ENCODE results near the gene KDM3A.
"Not testable (repeated sequence)": the region's sequence is repeated elsewhere in the genome, so short reads cannot be mapped to it uniquely, and the experiment has no call there.

Gene KDM3A

DNA sequence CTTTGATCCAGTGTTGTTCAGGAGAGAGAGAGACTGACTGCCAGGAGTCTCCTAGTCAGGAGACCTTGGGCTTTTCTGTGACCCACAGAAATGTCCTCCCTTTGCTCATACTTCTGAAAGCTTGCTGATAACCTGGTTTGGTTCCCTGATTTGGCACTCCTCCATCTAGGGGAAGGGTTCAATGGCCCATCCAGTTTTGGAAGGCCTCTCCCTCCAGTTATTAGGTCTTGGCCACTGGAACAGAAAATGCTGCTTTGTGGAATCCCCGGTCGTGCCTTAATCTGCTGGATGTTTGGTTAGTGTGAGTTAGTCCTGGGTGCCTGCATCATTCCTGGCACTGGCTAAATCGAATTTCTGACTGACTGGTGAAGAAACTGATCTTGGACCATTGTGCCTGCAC is 35.7 kb downstream of the KDM3A start:
- DNase-seq (ENCODE audit: low read depth) = no peak

DNA sequence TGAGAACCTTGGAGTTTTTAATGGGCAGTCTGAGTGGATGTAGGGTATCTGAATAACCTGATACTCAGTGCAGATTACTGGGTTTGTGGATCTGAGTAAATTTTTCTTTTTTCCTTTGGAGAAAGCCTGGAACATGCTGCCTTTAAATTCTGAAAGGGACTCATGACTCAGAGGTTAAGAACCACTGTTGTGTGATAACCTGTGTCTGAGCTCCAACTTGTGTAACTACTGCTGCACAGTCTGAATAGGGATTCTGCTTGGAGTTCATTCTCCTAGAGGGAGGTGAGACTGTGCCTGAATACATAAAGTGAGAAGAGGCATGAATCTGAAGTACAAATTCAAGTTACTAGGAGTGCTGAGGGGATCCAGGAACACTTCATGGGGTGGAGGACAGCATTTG is 36.2 kb downstream of the KDM3A start:
- no peak for DNase-seq (ENCODE audit: low read depth)

DNA sequence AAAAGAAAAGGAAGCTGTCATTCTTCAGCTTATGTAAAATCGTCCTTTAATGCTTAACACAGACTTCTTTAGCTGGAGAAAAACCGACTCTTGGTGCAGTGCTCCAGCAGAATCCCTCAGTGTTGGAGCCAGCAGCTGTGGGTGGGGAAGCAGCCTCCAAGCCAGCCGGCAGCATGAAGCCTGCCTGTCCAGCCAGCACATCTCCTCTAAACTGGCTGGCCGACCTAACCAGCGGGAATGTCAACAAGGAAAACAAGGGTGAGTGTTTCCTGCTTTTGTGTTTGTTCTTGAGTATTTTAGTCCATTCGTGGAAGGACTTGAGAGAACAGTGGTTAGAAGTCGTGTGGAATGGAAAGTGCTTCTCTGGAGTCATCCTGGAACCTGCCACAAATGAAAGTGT is 38.9 kb downstream of the KDM3A start:
- no peak for DNase-seq (ENCODE audit: low read depth)

DNA sequence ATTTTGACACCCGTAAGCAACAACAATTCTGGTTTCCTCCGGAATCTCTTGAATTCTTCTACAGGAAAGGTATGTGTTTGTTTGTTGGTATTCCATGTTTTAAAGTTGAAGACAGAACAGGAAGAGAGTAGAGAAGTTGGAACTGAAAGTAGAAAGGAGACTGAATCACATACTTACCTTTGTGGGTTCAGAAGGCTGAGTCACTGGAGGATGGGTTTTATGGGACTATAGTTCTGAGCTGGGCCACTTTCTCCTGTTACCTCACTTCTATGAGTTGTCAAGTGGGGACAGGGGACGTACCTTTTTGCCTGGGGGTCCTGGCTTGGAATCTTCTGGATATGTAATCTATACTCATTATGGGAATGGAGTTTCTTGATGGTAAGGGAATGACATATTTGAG is 40.9 kb downstream of the KDM3A start:
- DNase-seq (ENCODE audit: low read depth) = no peak

DNA sequence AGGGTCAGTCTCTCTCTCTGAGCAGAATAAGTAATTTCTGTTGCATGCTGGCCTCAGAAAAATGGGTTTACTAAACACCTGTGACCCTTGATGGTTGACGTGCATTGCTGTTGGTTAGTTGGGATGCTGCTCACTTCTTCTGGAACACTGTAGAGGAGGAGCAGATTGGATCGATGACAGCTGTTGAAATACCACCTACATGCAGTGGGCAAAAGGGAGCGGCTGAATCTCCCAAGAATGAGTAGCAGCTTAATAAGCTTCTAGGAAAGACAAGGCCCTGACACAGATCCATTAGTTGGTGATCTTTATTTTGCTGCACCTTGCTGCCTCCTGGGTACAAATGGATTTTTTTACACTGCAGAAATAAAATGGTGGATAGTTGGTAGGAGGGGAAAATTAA is 43.2 kb downstream of the KDM3A start:
- DNase-seq (ENCODE audit: low read depth) = no peak

DNA sequence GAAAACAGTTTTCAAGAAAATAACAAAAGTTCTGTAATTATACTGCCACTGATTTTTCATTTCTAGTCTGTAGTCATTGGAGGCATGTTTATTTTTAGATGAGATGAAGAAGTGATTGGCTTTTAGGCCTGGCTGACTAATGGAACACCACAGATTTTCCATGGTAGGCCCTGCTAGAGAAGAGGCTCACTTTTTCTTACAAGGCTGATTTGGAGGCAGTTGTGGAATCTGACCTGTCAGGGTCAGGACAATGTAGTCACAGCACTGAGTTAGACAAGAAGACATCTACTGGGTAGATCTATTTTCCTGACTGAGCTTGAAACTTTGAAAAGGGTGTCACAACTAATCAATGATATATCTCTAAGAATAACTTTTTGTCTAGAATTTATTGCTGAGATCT is 43.9 kb downstream of the KDM3A start:
- no peak for DNase-seq (ENCODE audit: low read depth)

DNA sequence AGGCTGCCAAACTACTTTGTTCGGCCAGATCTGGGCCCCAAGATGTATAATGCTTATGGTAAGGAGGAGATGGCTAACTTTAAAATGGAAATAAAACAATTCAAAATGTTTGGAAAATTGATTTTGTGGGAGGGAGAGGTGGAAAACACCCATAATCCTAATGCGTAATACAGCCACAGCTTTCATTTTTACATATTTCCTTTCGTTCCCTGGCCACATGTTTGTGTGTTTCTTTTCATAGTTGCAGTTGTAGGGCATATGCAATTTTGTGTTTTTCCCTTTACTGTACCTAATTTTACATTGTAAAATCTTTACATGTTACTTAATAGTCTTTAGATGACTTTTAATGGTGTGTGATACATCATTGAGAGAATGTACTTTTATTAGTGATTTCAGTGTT is 44.6 kb downstream of the KDM3A start:
- no peak for DNase-seq (ENCODE audit: low read depth)

DNA sequence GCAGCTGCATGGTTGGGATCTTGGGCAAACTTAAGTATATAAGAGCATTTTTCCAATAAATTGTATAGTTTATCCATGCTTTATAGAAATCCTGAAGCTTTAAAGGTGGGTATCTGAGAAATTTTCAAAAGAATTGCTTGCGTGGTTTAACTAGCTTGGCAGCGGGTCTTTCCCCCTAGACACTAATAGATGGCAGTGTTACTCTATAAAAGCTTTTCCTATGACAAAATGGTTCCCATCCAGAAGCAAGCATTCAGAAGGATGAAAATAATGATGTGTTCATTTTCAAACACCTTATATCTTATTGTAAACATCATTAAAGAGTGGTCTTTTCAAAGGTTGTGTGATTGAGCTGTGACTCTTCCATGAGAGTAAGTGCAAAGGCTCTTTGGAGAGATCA is 45.9 kb downstream of the KDM3A start:
- DNase-seq (ENCODE audit: low read depth) = no peak

DNA sequence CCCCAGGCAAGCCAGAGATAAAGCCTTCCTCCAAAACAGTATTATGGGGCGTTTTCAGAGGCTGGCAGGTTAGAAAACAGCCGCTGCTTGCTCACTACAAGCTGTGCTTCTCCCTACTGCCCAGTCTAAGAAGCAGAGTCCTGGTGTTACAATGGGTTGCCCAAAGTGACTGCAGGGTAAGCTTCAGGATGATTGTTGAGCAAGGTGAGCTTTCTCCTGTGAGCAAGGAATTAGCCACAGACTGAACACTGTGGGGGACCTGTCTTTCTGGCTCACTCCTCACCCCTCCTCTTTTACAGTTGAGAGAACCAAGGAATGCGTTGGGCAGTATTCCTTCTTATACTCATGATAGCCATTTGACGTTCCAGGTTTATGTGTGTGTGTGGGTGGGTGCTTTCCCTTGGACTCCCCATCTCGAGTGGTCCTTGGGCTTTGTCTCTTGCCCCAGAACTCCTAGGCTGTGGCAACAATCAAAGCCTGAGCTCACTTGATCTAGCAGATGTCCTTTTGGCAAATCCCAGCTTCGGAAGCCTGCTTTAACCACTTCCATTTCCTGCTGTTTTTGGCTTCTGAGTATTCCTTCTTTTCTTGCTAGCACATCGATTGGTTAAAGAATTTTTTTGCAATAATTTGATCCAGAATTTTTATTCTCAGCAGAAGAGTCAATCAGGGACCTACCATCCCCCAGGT is 47.5 kb downstream of the KDM3A start:
- no peak for DNase-seq (ENCODE audit: low read depth)

DNA sequence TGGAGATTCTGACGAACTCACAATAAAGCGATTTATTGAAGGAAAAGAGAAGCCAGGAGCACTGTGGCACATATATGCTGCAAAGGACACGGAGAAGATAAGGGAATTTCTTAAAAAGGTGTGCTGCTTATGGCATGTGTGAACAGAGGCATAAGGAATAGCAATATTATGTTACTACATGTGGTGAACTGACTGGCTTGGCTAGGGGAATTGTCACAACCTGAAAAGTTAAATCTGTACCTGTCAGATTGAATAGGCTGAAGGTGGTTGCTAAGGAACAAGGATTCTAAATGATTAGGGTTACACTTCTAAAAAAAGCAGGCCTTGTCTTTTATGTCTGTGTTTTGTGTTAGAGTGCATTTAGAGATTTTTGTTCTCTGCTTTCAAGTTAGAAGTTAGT is 48.4 kb downstream of the KDM3A start:
- no peak for DNase-seq (ENCODE audit: low read depth)

DNA sequence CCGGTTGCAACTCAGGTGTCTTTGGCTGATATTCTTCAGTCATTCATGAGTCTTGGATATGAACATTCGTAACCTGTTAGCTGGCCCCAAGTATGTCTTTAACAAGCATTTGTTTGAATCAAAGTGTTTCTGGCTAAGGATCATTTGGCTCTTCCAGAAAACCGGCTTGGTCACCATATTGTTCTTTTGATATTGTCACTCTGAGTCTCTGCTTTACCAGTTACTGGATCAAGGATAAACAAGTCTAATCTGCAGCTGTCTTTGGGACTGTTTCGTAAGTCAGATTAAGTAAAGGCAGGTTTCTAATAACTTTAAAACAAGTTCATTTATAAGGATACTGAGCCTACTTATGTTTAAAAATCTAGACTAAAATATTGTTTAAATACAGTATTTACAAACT is 49.1 kb downstream of the KDM3A start:
- no peak for DNase-seq (ENCODE audit: low read depth)

DNA sequence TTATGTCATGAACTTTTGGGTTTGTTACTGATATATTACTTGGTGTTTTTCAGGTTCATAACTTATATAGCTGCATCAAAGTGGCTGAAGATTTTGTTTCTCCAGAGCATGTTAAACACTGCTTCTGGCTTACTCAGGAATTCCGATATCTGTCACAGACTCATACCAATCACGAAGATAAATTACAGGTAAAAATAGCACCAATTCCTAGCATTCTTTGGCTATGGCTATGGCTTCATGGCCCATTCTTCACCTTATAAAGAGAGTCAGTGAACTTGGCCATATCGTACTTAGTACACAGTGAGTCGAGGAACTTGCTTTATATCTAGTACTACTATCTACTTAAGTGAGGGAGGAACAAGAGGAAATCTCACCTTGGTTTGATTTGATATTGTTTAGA is 49.9 kb downstream of the KDM3A start:
- DNase-seq (ENCODE audit: low read depth) = no peak

DNA sequence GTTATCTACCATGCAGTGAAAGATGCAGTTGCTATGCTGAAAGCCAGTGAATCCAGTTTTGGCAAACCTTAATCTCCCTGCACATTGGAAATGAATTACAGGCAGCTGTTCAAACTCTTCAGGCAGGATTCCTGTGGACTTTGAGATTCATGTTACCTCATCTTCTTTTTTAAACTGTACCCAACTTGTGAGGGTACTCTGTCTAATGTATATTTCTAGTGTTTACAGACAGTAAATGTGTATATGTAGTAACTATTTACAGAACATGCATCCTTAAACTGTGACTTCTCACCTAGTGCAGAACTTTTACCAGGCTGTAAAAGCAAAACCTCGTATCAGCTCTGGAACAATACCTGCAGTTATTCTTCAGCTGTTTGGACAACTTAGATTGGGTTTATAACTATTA is 50.9 kb downstream of the KDM3A start:
- no peak for DNase-seq (ENCODE audit: low read depth)

DNA sequence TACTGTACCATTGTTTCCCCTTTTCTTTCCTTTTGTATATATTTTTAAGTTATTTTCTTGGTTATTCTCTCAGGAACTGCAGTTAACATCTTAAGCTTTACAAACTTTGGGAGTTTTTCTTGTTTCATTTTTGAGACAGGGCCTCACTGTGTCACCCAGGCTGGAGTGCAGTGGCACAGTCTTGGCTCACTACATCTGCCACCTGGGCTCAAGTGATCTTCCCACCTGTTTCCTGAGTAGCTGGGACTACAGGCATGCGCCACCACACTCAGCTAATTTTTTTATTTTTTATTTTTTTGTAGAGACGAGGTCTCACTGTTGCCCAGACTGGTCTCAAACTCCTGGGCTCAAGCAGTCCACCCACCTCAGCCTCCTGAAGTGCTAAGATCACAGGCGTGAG is 55.2 kb downstream of the KDM3A start:
- not testable (repeated sequence) for DNase-seq (ENCODE audit: low read depth)

DNA sequence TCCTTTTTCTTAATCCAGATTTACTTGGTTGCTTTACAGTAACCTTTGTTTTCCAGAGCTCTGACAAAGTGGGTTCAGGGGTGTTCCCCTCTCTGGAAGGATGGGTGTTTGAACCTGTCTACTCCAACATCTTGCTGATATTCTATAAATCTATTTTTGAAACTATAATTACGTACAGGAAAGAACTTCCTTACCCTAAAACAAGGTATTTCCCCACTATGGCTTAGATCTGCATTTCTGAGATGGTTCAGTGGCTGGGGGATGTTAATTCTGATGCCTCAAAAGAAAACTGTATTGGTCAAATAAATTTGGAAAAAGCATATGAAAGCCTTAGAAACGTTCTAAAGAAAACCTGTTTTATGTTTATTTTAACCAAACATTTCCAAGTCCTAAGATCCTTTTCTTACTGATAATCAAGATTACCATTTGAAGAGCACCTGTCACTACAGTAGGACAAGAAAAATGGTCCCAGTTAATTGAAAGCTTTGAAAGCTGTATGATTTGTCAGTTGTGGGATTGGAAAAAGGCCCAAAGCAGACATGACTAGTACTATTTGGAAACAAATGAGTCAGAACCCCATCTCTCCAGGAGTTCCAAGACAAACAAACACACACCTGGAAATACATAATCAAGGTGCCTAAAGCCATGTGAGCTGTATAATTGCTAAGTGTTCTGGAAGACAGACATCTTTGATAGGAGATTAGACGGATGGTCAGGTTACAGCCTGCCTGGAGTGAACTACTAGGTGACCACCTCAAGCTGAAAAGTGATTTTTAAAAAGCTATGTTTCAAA is 57.5 kb downstream of the KDM3A start:
- DNase-seq (ENCODE audit: low read depth) = no peak

DNA sequence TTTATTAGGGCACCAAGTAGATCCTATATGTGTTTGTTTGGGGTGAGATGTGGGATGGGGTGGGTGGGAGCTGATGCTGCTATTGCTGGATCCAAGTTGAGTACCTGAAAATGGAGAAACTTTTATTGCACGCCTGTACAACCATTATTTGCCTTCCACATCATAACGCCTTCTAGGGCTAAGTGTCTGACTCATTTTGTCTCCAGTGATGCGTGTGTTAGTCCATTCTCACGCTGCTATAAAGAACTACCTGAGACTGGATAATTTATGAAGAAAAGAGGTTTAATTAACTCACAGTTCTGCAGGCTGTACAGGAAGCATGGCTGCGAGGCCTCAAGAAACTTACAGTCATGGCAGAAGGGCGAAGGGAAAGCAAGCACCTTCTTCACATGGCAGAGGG is 58.2 kb downstream of the KDM3A start:
- no peak for DNase-seq (ENCODE audit: low read depth)

DNA sequence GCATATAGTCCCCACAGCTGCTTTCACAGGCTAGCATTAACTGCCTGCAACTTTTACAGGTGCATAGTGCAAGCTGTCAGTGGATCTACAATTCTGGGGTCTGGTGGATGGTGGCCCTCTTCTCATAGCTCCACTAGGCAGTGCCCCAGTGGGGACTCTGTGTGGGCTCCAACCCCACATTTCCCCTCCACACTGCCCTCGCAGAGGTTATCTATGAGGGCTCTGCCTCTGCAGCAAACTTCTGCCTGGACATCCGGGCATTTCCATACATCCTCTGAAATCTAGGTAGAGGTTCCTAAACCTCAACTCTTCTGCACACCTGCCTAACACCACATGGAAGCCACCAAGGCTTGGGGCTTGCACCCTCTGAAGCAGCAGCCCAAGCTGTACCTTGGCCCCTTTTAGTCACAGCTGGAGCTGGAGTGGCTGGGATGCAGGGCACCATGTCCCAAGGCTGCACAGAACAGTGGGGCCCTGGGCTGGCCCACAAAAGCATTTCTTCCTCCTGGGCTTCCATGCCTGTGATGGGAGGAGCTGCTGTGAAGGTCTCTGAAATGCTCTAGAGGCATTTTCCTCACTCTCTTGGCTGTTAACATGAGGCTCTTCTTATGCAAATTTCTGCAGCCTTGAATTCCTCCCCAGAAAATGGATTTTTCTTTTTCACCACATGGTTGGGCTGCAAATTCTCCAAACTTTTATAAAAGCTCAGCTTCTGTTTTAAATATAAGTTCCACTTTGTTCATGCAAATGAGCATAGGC is 59.3 kb downstream of the KDM3A start:
- DNase-seq (ENCODE audit: low read depth) = no peak

DNA sequence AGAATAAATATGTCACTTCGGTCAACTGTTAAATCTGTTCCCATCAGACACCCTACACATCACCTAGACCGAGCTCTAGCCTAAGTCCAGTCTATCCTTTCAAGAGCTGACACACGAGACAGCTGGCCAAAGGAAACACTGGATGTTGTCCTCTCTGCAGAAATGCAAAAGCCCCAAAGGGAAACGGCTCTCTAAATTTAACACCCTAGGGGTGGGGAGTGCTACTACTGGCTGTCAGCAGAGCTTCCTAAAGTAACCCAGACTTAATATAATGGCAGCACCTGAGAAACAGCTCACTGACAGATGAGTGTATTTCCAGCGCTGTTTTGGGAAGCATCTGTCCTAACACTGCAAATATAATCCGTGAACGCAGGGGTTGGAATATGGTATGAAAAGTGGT is 66.4 kb downstream of the KDM3A start:
- no peak for DNase-seq (ENCODE audit: low read depth)

DNA sequence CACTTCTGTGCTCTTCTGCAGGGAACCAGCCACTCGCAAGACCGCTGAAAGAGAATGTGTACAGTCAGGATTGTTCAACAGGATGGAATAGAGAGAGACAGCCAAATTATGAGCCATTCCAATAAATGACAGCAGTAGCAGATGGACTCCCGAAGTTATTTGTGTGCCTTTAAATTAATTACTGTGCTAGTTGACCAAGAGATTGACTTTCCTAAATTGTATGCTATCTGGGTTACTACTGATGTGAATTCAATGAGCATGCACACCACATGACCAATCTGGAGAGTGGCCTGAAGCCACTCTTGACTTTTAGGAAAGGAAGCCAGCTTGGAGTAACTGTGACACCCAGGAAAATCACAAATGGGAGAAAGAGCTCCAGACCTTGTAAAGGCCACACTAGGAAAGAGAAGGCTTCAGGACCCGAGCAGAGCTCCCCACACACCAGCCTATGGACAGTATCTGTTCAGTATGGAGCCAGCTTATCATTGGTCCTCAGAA is 69.3 kb downstream of the KDM3A start:
- no peak for DNase-seq (ENCODE audit: low read depth)

DNA sequence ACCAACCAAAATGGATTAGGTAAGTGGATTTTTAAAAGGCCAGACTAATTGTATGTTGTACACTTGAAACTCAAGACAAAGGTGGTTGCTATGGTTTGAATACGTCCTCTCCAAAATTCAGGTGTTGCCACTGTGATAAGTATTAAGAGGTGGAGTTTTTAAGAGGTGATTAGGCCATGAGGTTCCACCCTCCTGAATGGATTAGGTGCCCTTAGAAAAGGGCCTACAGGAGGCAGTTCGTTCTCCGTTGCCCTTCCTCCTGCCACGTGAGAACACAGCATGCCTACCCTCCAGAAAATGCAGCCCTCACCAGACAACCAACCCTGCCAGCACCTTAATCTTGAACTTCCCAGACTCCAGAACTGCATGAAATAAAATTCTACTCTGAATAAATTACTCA is 70.9 kb downstream of the KDM3A start:
- no peak for DNase-seq (ENCODE audit: low read depth)

DNA sequence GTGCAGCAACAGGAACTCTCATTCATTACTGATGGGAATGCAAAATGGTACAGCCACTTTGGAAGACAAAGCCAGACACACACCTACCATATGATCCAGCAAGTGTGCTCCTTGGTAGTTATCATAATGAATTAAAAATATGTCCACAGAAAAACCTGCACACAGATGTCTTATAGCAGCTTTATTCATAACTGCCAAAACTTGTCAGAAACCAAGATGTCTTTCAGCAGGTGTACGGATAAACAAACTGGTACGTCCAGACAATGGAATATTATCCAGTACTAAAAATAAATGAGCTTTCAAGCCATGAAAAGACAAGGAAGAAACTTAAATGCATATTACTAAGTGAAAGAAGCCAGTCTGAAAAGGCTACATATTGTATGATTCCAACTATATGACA is 71.7 kb downstream of the KDM3A start:
- DNase-seq (ENCODE audit: low read depth) = no peak

DNA sequence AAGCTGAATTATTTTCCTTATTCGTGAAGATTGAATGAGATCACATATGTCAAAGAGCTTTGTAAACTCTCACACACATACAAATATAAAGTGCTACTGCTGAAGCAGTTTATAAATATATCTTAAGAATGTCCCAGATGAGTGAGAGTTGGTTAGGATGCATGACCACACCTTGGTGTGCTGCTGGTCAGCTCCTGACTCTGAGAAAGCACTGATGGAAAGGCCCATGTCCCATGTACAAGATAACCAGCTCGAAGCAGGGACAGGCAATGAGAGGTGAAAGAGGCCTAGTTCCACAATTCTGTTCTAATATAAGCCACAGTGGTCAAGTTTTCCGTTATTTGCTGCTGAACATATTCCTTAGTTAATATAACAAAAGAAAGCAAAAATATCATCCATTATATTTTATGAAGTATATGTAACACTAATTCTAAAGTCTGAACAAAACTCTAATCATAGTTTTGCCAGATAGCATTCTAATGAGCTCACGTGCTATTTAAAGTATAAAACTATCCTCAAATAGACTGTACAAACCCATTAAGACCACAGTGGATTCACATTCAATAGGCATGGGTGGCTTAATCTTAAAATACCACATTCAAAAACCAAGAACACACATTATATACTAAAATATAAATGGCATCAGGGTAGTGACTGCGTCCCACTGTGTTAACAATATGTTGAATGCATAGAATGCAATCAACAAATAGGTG is 72.9 kb downstream of the KDM3A start:
- DNase-seq (ENCODE audit: low read depth) = no peak

Data from CMK (cell line).